Fibroblast of upper back skin (primary cell): Measurements from ENCODE around the gene STAP1.
"Not testable (repeated sequence)": the region's sequence is repeated elsewhere in the genome, so short reads cannot be mapped to it uniquely, and the experiment has no call there.

Experiments
- DNase-seq: peaks from one replicate; pipeline ENCODE4 v3.0.0-alpha.2; 2013

Gene STAP1, protein sequence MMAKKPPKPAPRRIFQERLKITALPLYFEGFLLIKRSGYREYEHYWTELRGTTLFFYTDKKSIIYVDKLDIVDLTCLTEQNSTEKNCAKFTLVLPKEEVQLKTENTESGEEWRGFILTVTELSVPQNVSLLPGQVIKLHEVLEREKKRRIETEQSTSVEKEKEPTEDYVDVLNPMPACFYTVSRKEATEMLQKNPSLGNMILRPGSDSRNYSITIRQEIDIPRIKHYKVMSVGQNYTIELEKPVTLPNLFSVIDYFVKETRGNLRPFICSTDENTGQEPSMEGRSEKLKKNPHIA

DNA sequence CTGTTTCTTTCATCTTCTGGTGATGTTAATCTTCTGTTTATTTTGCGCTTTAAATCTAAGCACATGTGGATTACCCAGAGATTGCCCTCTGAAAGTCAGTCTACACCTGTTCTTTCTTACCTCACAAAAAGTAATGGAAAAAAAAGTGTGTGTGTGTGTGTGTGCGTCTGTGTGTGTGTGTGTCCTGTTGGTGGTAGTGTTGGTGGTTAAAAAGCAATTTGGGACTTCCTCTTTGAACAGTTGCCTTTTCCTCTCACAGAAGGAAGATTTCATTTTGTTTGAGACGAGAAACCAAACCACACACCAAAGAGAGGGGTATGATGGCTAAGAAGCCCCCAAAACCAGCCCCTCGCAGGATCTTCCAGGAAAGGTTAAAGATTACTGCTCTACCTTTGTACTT lies at the start of gene STAP1:
Gene STAP1 (plus strand): TSS at position 235 of the 400 bp plus-strand sequence. CDS start 83 bp downstream, at position 318.
- no peak for DNase-seq

DNA sequence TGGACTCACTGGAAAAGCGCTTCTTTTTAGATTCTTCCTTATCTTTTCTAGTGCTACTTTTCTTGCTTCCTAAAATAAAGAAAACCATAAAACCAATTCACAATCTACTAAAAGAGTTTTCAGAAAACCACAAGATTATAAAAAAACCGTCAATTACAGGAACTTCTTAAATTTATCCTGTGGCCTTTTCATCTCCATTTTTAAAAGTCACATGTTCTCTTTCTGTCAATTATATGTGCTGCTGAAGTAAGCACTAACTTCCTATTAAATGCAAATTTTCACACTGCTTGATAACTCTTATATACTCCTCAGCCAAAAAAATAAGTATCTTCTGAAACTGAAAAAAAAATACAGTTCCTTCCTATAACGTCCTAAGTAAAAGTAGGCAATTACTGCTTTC lies 46.0 kb upstream of the STAP1 start:
- DNase-seq: no peak

DNA sequence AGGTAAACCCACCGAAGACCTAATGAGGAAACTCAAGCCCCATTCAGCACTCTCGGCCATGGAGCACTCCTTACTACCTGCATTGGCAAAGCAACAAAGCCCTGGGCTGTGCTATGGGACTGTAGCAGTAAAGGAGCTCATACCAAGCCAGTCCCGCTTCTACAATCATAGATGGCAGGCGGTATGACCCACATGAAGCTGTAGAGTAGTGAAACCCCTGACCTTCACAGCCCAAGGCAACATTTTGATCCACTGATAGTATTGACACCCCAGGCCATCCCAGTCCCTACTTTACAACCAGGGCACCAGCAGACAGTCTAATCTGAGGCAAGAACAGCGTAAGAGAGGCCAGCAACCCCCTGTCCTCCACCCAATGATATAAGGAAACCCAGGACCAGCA lies 38.4 kb upstream of the STAP1 start:
- no peak for DNase-seq

DNA sequence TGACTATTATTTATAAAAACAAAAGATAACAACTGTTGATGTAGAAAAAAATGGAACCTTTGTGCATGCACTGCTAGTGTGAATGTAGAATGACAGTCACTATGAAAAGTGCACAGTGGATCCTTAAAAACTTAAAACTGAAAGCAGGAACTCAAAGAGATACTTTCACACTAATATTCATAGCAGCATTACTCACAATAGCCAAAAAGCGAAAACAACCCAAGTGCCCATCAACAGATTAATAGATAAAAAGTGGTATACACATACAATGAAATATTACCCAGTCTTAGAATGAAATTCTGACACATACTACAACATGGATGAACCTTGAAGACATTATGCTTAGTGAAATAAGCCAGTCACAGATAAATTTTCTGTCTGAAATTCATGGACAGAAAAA lies 37.0 kb upstream of the STAP1 start:
- DNase-seq: no peak

DNA sequence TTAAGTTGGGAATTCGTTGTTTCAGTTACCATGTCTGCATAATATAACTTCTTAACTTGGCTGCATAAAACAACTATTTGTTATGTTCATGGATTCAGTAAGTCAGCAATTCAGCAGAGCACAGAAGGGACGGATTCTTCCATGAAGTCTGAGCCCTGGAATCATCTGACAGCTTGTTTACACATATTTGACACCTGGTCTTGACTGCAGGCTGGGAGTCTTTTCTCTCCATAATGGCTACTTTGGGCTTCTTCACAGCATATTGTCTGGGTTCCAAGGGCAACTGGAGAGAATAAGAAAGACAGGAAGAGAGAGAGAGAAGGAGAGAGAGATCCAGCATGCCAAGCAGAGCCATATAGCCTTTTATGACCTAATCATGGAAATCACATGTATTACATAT lies 36.3 kb upstream of the STAP1 start:
- DNase-seq: no peak

DNA sequence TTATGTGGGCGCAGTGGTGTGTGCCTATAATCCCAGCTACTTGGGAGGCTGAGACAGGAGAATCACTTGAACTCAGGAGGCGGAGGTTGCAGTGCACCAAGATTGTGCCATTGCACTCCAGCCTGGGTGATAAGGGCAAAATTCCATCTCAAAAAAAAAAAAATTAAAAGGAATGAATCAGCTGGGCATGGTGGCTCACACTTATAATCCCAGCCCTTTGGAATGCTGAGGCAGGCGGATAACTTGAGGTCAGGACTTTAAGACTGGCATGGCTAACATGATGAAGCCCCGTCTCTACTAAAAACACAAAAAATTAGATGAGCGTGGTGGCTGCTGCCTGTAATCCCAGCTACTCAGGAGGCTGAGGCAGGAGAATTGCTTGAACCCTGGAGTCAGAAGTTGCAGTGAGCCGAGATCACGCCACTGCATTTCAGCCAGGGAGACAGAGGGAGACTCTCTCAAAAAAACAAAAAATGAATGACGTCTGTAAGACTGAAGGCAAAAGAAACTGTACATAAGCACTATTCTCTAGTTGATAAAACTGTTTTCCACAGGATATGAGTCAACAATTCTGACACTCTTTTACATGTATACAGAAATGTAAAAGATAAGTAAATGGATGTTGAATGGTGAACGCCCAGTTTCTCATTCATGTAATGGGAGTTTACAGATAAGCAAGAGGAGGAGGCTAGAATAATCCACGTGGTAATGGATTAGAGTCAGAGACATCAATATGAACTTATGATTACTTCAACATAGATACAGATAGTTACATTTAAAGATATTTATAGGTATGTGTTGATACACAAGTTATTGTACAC lies 35.5 kb upstream of the STAP1 start:
- no peak for DNase-seq

DNA sequence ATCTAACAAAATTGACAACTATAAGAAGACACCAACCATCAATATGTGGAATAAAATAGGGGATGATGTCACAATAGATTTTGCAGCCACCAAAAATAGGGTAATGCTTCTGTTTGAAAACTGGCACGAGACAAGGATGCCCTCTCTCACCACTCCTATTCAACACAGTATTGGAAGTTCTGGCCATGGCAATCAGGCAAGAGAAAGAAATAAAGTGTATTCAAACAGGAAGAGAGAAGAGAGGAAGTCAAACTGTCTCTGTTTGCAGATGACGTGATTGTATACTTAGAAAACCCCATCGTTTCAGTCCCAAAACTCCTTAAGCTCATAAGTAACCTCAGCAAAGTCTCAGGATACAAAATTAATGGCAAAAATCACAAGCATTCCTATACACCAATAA lies 34.4 kb upstream of the STAP1 start:
- DNase-seq: not testable (repeated sequence)

DNA sequence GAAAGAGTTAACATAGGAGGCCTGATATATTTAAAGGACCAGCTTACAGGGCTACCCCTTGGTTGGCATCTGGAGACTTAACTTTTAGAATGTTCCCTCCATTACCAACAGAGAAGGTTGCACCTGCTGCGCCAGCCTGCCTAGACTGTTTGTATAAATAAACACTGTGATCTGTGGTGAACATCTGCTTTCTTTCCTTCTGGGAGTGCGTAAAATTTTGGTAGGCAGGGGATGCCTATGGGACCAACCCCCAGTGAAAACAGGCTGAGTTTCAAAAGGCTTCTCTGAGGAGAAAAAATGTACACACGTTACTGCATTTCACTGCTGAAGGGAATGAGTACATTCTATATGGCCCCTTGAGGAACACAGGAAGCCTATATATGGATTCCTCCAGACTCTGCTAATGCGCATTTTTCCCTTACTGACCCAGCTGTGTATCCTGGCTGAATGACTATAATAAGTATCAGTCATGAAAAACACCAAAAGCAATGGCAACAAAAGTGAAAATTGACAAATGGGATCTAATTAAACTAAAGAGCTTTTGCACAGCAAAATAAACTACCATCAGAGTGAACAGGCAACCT lies 27.1 kb upstream of the STAP1 start:
- no peak for DNase-seq

DNA sequence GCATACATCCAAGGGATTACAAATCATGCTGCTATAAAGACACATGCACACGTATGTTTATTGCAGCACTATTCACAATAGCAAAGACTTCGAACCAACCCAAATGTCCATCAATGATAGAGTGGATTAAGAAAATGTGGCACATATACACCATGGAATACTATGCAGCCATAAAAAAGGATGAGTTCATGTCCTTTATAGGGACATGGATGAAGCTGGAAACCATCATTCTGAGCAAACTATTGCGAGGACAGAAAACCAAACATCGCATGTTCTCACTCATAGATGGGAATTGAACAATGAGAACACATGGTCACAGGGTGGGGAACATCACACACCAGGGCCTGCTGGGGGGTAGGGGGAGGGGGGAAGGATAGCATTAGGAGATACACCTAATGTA lies 26.1 kb upstream of the STAP1 start:
- DNase-seq: not testable (repeated sequence)

DNA sequence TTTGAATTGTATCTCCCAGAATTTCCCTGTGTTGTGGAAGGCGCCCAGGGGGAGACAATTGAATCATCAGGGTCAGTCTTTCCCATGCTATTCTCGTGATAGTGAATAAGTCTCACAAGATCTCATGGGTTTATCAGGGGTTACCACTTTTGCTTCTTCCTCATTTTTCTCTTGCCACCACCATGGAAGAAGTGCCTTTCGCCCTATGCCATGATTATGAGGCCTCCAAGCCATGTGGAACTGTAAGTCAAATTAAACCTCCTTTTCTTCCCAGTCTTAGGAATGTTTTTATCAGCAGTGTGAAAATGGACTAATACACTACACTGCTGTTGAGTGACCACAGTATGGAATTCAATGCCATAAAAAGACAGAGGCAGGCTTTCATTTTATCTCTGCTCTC lies 25.4 kb upstream of the STAP1 start:
- no peak for DNase-seq

DNA sequence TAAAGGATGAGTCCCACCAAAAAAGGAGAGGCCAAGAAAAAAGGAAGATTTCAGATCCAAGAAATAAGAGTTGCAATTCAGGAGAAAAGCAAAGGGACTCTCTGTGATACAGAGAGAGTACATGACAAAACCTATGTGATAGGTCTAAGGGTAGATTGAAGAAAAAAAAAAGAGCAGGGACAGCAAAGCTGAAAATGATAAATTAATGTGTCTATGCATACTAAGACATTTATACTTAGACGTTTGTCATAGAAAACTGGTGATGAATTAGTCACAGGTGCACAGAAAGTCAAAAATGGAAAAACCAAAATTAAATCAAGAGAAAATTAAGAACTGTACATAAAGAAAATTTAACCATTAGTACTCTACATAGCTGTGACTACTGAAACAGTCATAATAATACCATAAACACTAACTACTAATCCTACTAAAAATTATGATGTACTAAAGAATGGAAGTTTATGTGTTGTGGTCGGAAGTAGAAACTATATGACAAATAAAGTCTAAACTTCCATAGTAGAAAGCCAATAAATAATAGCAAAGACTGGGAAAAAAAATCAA lies 23.2 kb upstream of the STAP1 start:
- no peak for DNase-seq

DNA sequence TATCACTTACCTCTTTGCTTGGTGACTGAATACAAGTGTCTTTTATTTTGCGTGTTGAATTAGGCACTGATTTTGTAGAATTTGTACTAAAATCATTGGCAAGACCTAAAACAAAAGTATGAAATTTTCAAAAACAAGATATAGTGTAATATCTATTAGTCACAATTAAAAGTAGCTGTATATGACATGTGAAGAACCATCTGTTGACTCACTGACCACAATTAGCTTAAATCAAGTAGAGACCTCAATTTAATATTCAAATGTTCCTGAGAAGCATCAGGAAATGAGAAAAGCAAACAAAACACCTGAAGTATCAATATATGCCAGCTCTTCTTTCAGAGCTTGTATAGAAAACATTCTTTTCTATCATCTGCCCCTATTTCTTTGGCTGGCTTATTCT lies 18.7 kb upstream of the STAP1 start:
- no peak for DNase-seq

DNA sequence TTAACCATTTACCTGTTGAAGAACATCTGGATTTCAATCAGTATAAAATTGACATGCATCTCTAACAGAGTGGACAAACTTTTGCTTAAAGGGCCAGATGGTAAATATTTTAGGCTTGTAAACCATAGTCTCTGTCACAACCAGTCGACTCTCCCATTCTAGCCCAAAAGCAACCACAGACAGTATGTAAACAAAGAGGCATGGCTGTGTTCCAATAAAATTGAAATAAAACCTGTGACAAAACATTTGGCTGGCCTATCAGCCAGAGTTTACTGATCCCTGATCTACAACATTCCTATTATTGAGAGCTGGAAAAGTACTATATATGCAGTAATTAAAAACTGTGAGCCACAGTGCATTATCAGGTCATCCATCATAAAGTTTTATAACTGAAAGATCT lies 16.5 kb upstream of the STAP1 start:
- no peak for DNase-seq

DNA sequence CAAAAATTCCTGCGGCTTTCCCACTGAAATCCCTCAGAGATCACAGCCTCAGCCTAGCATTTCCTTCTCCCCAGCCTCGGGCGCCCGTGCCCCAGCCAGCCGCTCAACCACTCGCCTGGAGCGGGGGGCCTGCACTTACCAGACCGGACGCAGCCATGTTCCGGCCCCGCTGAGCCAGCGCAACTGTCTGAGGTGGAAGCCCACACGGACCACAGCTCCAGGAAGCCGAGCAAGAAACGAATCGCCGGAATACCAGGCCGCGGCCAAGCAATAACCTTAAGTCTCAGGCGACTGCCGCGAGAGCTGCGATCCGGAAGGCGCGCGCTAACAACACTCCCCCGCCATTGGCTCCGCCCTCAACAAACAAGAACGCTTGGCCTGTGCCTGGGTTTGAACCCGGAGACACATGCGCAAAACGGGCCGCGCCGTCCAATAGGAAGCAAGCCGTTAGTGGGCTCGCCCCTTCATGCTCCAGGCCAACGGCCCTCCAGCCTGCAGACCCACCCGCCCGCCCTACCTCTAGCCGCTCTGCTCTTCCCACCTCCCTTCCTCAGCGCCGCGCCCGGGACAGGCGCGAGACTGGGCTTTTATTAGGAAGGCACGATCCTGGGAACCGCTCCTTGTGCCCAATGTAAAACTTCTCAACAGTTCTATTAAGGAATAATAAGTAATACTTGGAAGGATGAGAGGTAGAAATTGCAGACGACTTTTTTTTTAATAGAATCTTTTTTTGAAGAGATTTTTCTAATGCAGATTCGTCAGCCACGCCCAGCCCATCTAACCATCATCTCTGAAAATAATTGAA lies 13.1 kb upstream of the STAP1 start, which contains the start of gene CENPC:
Gene CENPC (minus strand): TSS at position 305 of the 805 bp plus-strand sequence. CDS start 148 bp downstream, at position 157.
- peak; percentile 98 for DNase-seq

DNA sequence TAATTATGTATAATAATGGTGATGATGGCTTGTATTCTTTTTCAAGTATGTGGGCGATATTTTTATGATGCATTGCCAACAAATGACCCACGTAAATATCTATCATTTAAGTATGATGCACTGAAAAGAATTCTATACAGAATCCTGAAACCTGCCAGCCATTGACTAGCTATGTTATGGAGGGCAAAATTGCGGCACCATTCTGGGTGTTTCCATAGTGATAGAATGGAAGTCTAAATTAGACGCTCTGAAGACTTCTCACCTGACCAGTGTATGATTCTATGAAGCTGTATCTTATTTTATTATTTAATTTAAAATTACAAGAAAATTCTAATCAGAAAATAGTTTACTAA lies 12.5 kb upstream of the STAP1 start:
- no peak for DNase-seq

DNA sequence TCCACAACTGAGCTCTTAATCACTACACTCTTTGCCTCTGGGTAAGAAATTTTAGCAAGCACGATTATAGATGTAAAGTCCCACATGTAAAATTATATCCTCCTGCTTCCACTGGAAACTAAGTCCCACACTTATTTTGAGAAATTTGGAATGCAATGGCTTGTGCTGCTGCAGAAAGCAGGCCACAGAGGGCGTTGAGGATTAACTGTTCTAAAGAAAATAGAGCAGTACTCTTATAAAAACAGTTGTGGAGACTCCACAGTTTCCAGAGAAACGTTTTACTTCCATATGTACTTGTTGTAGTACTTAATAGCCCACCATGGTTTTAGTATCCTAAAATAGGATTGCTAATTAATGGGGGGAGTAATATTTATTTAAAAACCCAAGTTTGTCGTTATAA lies 11.6 kb upstream of the STAP1 start:
- no peak for DNase-seq

DNA sequence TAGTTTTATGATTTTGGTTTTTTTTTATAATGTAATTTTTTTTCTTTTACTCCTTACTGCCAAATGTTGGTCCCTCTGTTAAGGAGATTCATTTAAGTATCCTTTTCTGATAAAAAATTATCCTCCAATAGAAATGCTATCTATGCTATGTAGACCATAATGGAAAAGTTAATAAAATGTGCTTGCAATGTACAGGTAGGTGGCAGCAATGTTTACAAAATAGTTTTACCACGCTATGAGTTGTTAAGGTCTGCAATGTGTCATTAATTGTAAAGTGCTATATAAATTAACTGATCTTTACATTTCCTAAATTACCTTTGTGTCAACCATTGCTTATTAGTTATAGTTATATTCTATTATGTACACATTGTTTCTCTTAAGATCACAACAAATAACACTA lies 9.4 kb upstream of the STAP1 start:
- peak; percentile 21 for DNase-seq

DNA sequence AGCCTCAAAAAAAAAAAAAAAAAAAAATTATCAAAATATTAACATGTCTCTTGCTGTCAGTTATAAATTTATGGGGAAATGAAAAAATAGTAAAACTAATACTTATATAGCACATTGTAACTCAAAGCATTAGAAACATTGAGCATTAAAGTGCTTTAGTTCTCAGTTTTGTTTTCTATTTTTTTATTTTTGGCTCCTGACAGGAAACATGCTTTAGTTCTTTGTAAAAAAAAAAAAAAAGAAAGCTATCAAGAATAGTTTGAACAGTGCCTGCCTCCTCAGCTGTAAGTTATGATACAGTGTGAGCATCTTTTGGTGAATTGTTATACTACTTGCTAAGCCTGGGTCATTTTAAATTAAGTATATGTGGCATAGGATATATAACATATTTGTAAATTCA lies 8.1 kb upstream of the STAP1 start:
- no peak for DNase-seq

DNA sequence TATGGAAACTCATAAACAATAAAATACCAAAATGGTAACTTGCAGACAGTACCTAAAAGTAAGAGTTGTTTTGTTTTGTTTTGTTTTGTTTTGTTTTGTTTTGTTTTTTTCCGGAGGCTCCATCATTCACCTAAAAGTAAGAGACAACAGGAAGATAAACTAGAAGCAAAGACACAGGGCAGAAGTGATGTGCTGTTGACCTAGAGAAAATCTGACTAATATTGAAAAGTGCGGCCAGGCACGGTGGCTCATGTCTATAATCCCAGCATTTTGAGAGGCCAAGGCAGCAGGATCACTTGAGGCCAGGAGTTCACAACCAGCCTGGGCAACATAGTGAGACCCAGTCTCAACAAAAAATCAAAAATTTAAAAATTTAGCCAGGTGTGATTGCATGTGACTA lies 7.7 kb upstream of the STAP1 start:
- DNase-seq: no peak

DNA sequence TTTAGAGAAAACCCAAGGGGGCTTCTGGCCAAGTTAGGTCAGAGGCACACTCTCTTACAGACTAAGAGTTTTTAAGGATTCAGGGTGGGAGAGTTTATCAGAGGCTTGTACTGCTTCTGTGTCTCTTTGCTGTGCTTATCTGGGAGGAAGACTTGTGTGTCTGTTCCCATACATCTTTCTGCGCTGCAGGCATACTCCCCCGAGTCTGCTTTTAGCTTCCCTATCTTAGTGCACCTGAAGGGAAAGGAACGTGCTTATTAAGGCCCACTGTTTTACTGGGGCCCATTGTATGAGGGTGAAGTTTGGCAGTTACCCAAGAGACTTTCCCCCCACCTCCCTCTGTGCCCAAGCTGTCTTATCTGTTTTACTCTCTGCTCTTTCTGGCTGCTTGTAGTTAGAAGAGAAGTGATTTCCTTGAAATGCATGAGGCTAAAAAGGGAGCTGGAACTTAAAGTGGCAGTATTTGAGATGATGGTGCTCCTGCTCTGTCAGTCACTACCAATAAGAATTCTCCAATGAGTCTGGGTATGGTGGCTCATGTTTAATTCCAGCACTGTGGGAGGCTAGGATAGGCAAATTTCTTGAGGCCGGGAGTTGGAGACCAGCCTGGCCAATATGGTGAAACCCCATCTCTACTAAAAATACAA lies 6.3 kb upstream of the STAP1 start:
- not testable (repeated sequence) for DNase-seq

DNA sequence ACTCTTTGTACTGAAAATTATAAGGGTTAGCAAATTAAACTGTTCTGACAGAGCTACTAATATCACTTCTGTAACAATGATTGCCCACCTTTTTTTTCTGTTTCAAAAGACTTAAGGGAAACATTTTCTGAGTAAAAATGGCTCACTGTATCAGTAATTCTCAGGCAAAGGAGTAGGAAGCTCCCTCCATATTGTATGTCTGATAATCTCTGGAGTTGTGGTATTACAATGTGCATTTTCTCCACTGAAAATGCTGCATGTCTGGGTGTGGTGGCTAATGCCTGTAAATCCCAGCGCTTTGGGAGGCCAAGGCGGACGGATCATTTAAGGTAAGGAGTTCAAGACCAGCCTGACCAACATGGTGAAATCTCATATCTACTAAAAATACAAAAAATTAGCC lies 4.4 kb upstream of the STAP1 start:
- DNase-seq: no peak

DNA sequence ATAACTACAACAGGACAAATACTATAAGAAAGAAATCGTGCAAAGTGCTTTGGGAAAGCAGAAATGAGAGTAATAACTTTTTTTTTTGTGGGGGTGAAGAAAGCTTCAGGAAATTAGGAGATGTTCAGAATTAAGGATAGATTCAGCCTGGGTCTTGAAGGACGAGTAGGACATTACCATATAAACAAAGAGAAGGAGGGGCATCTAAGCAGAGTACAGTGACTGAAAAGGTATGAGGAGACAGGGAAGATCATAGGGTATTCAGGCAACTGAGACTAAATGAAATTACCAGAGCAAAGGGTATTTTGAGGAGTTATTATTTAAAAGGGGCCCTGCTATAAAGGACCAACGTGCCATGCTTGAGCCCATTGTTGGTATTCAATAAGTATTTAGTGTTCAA lies 3.1 kb upstream of the STAP1 start:
- no peak for DNase-seq
